HUES6 (cell line): ENCODE data around the gene CFP.

Source experiments
- H3K27ac ChIP-seq: 2 replicates; pipeline ENCODE4 v1.7.0; 2013; ENCODE audit warnings: low read depth, mild to moderate bottlenecking, low read length, inconsistent platforms
- H3K27me3 ChIP-seq: 2 replicates; pipeline ENCODE4 v1.6.1; 2013; ENCODE audit warnings: low read length; ENCODE audit not compliant: control insufficient read depth, insufficient read depth
- H3K36me3 ChIP-seq: 2 replicates; pipeline ENCODE4 v1.6.1; 2013; ENCODE audit warnings: low read length; ENCODE audit not compliant: control insufficient read depth, insufficient read depth
- H3K4me1 ChIP-seq: 2 replicates; pipeline ENCODE4 v1.6.1; 2013; ENCODE audit warnings: low read length; ENCODE audit not compliant: control insufficient read depth, insufficient read depth
- H3K4me3 ChIP-seq: 2 replicates; pipeline ENCODE4 v1.5.1; 2013; ENCODE audit warnings: low read depth, low read length
- H3K9ac ChIP-seq: one replicate; pipeline ENCODE4 v1.6.1; 2013; ENCODE audit warnings: mild to moderate bottlenecking, low read length
- H3K9me3 ChIP-seq: 2 replicates; pipeline ENCODE4 v1.6.1; 2013; ENCODE audit warnings: low read depth, low read length; ENCODE audit not compliant: control insufficient read depth, insufficient read depth

CFP gene

GRCh38 chrX:47574547-47575301, 55.0 kb downstream of the CFP start:
- H3K4me1 ChIP-seq = peaks cover 28% of the 10 kb centered on the region

GRCh38 chrX:47574076-47574546, 55.6 kb downstream of the CFP start:
- peak overlapping the region; percentile 70 for H3K4me3 ChIP-seq
- peaks cover 29% of the 10 kb centered on the region for H3K36me3 ChIP-seq
- H3K9me3 ChIP-seq = peaks cover 18% of the 10 kb centered on the region; the same call in 1 of the 2 replicates
- H3K27ac ChIP-seq = peak overlapping the region; percentile 99
- H3K9ac ChIP-seq = peak overlapping the region; percentile 94
- H3K27me3 ChIP-seq = no peaks in the 10 kb centered on the region
- H3K4me1 ChIP-seq = peaks cover 28% of the 10 kb centered on the region

More at GRCh38 chrX:47574547-47575301, 55.0 kb downstream of the CFP start:
- Histone ChIP-seq H3K27ac (peak overlapping the region; percentile 99; the same call in 1 of the 2 replicates), H3K4me3 (peak overlapping the region; percentile 70), H3K27me3 (no peaks in the 10 kb centered on the region), H3K9me3 (peaks cover 16% of the 10 kb centered on the region; the same call in 1 of the 2 replicates), H3K36me3 (peaks cover 22% of the 10 kb centered on the region), H3K9ac (peak overlapping the region; percentile 94)

- Histone ChIP-seq H3K27ac (peak overlapping the region; percentile 99), H3K4me1 (peaks cover 24% of the 10 kb centered on the region), H3K36me3 (peaks cover 32% of the 10 kb centered on the region), H3K27me3 (no peaks in the 10 kb centered on the region), H3K9ac (peak overlapping the region; percentile 94), H3K4me3 (peak overlapping the region; percentile 70), H3K9me3 (peaks cover 19% of the 10 kb centered on the region; the same call in 1 of the 2 replicates)
Measured at GRCh38 chrX:47573341-47574075, 56.2 kb downstream of the CFP start.
